ENCODE measurements around the gene PGM2L1. TPM values are rescaled to one million over a fixed set of nuclear protein-coding genes. Genes with fewer than 3 reads are reported as not detected.

PGM2L1 gene
- total RNA-seq, 1 experiment from 2014 or later: 7.8 TPM

DNA sequence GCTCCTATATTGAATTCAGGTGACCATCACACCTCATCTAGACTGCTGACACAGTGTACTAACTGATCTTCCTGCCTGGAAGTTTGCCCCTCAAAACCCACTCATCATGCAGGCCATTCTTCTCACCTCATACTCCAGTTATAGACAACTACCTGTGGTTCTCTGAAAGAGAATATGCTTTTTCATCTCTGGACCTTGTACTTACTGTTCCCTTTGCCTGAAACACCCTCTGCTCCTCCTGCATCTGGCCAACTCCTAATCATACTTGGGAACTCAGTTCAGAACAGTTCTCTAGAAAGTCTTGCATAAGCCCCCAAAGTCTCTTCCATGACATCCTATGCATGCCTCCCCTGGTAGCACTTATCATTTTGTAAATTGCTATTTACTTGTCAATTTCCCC, 58.6 kb downstream of the PGM2L1 start:
- no peak for DNase-seq
- ChIA-PET POLR2A (ENCODE audit: unreplicated experiment) (no interaction called here), CTCF (no interaction called here)
- intact Hi-C loops (cut with micrococcal nuclease; ENCODE audit: unreplicated experiment): no loop called here
- BruUV-seq (replicated peaks): no TSS peak
- no peaks in the 10 kb centered on the region for H3K79me2 ChIP-seq (ENCODE audit: low read depth)
- TF ChIP-seq EZH2 (IDR thresholded peaks at IDR 0.05; ENCODE audit: low read depth): no peak
- TF ChIP-seq, protein P1, sequence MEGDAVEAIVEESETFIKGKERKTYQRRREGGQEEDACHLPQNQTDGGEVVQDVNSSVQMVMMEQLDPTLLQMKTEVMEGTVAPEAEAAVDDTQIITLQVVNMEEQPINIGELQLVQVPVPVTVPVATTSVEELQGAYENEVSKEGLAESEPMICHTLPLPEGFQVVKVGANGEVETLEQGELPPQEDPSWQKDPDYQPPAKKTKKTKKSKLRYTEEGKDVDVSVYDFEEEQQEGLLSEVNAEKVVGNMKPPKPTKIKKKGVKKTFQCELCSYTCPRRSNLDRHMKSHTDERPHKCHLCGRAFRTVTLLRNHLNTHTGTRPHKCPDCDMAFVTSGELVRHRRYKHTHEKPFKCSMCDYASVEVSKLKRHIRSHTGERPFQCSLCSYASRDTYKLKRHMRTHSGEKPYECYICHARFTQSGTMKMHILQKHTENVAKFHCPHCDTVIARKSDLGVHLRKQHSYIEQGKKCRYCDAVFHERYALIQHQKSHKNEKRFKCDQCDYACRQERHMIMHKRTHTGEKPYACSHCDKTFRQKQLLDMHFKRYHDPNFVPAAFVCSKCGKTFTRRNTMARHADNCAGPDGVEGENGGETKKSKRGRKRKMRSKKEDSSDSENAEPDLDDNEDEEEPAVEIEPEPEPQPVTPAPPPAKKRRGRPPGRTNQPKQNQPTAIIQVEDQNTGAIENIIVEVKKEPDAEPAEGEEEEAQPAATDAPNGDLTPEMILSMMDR (conservative IDR thresholded peaks at IDR 0.05): no peak
- H4K20me1 ChIP-seq (ENCODE audit: insufficient read depth): no peaks in the 10 kb centered on the region
- H3F3A ChIP-seq (ENCODE audit: insufficient read depth, low read depth): no peaks in the 10 kb centered on the region
- no peak overlapping the region for H3K4me3 ChIP-seq
- no peaks in the 10 kb centered on the region; the same call in 1 of the 2 replicates for H3K9me2 ChIP-seq (ENCODE audit: insufficient read depth)
- H3K4me1 ChIP-seq (replicated peaks; ENCODE audit: insufficient read depth): no peaks in the 10 kb centered on the region
- no peak overlapping the region for H2AFZ ChIP-seq
- no peak overlapping the region for H3K27ac ChIP-seq
- H3K4me2 ChIP-seq: no peak overlapping the region
- H3K36me3 ChIP-seq (ENCODE audit: low read depth): no peaks in the 10 kb centered on the region
- no peaks in the 10 kb centered on the region for H3K27me3 ChIP-seq (ENCODE audit: insufficient read depth, low read depth)
- H3K9me3 ChIP-seq (ENCODE audit: insufficient read depth, low read depth): no peaks in the 10 kb centered on the region

DNA sequence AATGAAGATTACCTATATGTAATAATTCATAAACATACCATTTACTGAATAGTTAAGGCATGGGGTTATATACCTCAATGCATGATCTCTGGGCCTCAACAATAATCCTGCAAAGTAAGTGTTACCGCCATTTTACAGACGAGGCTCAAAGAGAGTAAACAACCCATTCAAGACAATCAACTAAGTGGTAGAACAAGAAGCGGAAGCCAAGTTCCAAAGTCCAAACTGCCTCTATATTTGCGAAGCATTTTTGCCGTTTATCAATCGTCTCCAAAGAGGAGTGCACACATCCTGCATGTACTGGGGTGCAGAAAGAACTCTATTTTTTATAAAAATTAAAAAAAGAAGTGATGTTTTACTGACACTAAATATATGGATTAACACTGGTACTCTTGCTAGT, 59.3 kb downstream of the PGM2L1 start:
- Histone ChIP-seq H3K36me3 (ENCODE audit: low read depth) (no peaks in the 10 kb centered on the region), H3K27me3 (ENCODE audit: insufficient read depth, low read depth) (no peaks in the 10 kb centered on the region), H3K4me1 (replicated peaks; ENCODE audit: insufficient read depth) (no peaks in the 10 kb centered on the region), H3K27ac (no peak overlapping the region), H4K20me1 (ENCODE audit: insufficient read depth) (no peaks in the 10 kb centered on the region), H3K9me2 (ENCODE audit: insufficient read depth) (no peaks in the 10 kb centered on the region; the same call in 1 of the 2 replicates), H2AFZ (no peak overlapping the region), H3K9me3 (ENCODE audit: insufficient read depth, low read depth) (no peaks in the 10 kb centered on the region), H3K4me3 (no peak overlapping the region), H3F3A (ENCODE audit: insufficient read depth, low read depth) (no peaks in the 10 kb centered on the region), H3K79me2 (ENCODE audit: low read depth) (no peaks in the 10 kb centered on the region), H3K4me2 (no peak overlapping the region)
- no peak for DNase-seq
- ChIA-PET CTCF (no interaction called here), POLR2A (ENCODE audit: unreplicated experiment) (no interaction called here)
- no peak for TF ChIP-seq EZH2 (IDR thresholded peaks at IDR 0.05; ENCODE audit: low read depth)
- TF ChIP-seq, protein P1 (conservative IDR thresholded peaks at IDR 0.05): no peak
- BruUV-seq (replicated peaks): no TSS peak
- intact Hi-C loops (cut with micrococcal nuclease; ENCODE audit: unreplicated experiment): no loop called here

DNA sequence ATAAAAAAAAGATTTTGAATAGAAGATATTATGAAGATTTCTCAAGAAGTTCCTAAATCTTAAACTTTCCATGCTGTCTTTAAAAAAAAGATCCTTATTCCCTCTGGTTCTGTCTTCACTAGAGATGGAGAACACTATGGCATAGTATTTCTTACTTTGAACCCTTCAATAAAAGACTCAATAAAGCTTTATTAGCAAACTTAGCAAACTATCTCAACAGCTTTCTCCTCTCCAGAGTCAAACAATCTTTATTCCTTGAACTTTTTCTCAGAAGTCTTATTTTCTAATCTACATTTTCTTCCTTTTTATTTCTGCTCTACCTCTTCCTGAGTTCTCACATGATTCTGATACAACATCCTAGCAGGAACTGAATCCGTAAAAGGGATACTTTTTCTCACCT, 65.0 kb downstream of the PGM2L1 start:
- Histone ChIP-seq H3K9me2 (ENCODE audit: insufficient read depth) (no peaks in the 10 kb centered on the region), H3K79me2 (ENCODE audit: low read depth) (no peaks in the 10 kb centered on the region), H3K4me1 (replicated peaks; ENCODE audit: insufficient read depth) (0 out of 2 replicates have a peak, but pooled peaks cover 5% of the 10 kb centered on the region), H3K9me3 (ENCODE audit: insufficient read depth, low read depth) (no peaks in the 10 kb centered on the region), H3K4me3 (no peak overlapping the region), H3K27me3 (ENCODE audit: insufficient read depth, low read depth) (no peaks in the 10 kb centered on the region), H3F3A (ENCODE audit: insufficient read depth, low read depth) (peaks cover 10% of the 10 kb centered on the region; the same call in 1 of the 2 replicates), H3K4me2 (no peak overlapping the region), H4K20me1 (ENCODE audit: insufficient read depth) (no peaks in the 10 kb centered on the region), H2AFZ (no peak overlapping the region), H3K36me3 (ENCODE audit: low read depth) (no peaks in the 10 kb centered on the region), H3K27ac (no peak overlapping the region)
- intact Hi-C loops (cut with micrococcal nuclease; ENCODE audit: unreplicated experiment): no loop called here
- CTCF ChIA-PET: no interaction called here
- no peak for TF ChIP-seq EZH2 (IDR thresholded peaks at IDR 0.05; ENCODE audit: low read depth)
- TF ChIP-seq, protein P1 (conservative IDR thresholded peaks at IDR 0.05): no peak
- POLR2A ChIA-PET (ENCODE audit: unreplicated experiment): no interaction called here
- no peak for DNase-seq
- BruUV-seq (replicated peaks): no TSS peak
